Neuronal stem cell (in vitro differentiated cells): ENCODE data around the gene ABI3BP.

Source experiments
- DNase-seq: peaks from one replicate; pipeline ENCODE4 v3.0.0-alpha.2; 2013; ENCODE audit warnings: low spot score
- H2AFZ ChIP-seq: one replicate; pipeline ENCODE4 v1.6.1; 2013; ENCODE audit warnings: mild to moderate bottlenecking, low read length, inconsistent platforms
- H2AK5ac ChIP-seq: 2 replicates; pipeline ENCODE4 v1.6.1; 2013; ENCODE audit warnings: low read depth, mild to moderate bottlenecking, inconsistent platforms, low read length, moderate library complexity, mixed read lengths
- H2BK120ac ChIP-seq: 2 replicates; pipeline ENCODE4 v1.6.1; 2013; ENCODE audit warnings: low read depth, mild to moderate bottlenecking, inconsistent platforms, low read length, moderate library complexity, mixed read lengths
- H2BK12ac ChIP-seq: one replicate; pipeline ENCODE4 v1.6.1; 2013; ENCODE audit warnings: low read length, inconsistent platforms
- H2BK15ac ChIP-seq: 2 replicates; pipeline ENCODE4 v1.6.1; 2013; ENCODE audit warnings: mild to moderate bottlenecking, low read length, inconsistent platforms, mixed read lengths
- H2BK5ac ChIP-seq: one replicate; pipeline ENCODE4 v1.6.1; 2013; ENCODE audit warnings: inconsistent platforms, mild to moderate bottlenecking, low read length, moderate library complexity
- H3K14ac ChIP-seq: one replicate; pipeline ENCODE4 v1.6.1; 2013; ENCODE audit warnings: low read length, inconsistent platforms
- H3K18ac ChIP-seq: 2 replicates; pipeline ENCODE4 v1.6.1; 2013; ENCODE audit warnings: low read length, inconsistent platforms
- H3K23ac ChIP-seq: 2 replicates; pipeline ENCODE4 v1.6.1; 2013; ENCODE audit warnings: low read depth, mild to moderate bottlenecking, mixed read lengths, low read length, inconsistent platforms; ENCODE audit not compliant: poor library complexity
- H3K27ac ChIP-seq: replicated peaks from 3 replicates; pipeline ENCODE4 v1.5.1; 2013; ENCODE audit warnings: low read length, inconsistent platforms
- H3K27me3 ChIP-seq, 3 experiments: 2 replicates each; pipeline ENCODE4 v1.6.1; 2013; ENCODE audit warnings: low read length in 3 of 3, mild to moderate bottlenecking in 2 of 3, inconsistent platforms in 1 of 3, low read depth in 1 of 3, mixed read lengths in 1 of 3, moderate library complexity in 1 of 3; ENCODE audit not compliant: control insufficient read depth in 3 of 3, insufficient read depth in 3 of 3
- H3K36me3 ChIP-seq, 2 donors: replicated peaks in 1 of 2; 2 replicates each; pipeline ENCODE4 v1.6.1; 2013; ENCODE audit warnings: low read length in 2 of 2; ENCODE audit not compliant: control insufficient read depth in 2 of 2, insufficient read depth in 2 of 2
- H3K4ac ChIP-seq: 2 replicates; pipeline ENCODE4 v1.6.1; 2013; ENCODE audit warnings: inconsistent platforms, mild to moderate bottlenecking, low read length, moderate library complexity
- H3K4me1 ChIP-seq, 2 donors: 1 replicate in 1 of 2; 2 replicates in 1 of 2; pipeline ENCODE4 v1.6.1; 2013; ENCODE audit warnings: low read length in 2 of 2, low read depth in 1 of 2; ENCODE audit not compliant: control insufficient read depth in 2 of 2, insufficient read depth in 1 of 2
- H3K4me2 ChIP-seq: one replicate; pipeline ENCODE4 v1.6.1; 2013; ENCODE audit warnings: mild to moderate bottlenecking, low read length, inconsistent platforms; ENCODE audit not compliant: insufficient read depth, poor library complexity, severe bottlenecking
- H3K4me3 ChIP-seq, 2 donors: 2 replicates each; pipeline ENCODE4 v1.5.1; 2013; ENCODE audit warnings: low read length in 2 of 2, mild to moderate bottlenecking in 2 of 2, inconsistent platforms in 1 of 2, moderate library complexity in 1 of 2
- H3K79me1 ChIP-seq: one replicate; pipeline ENCODE4 v1.6.1; 2013; ENCODE audit warnings: low read depth, mild to moderate bottlenecking, inconsistent platforms, low read length, moderate library complexity
- H3K9ac ChIP-seq: one replicate; pipeline ENCODE4 v1.6.1; 2013; ENCODE audit warnings: mild to moderate bottlenecking, low read depth, low read length, inconsistent platforms; ENCODE audit not compliant: poor library complexity
- H3K9me3 ChIP-seq, 2 donors: replicated peaks in 1 of 2; 2 replicates each; pipeline versions ENCODE3 to v1.6.1; 2013; ENCODE audit warnings: low read length in 2 of 2, mild to moderate bottlenecking in 2 of 2, inconsistent platforms in 1 of 2, low read depth in 1 of 2, mixed read lengths in 1 of 2, moderate library complexity in 1 of 2; ENCODE audit not compliant: control insufficient read depth in 2 of 2, insufficient read depth in 1 of 2
- H4K8ac ChIP-seq: one replicate; pipeline ENCODE4 v1.6.1; 2013; ENCODE audit warnings: low read depth, mild to moderate bottlenecking, inconsistent platforms, low read length, moderate library complexity
- H4K91ac ChIP-seq: one replicate; pipeline ENCODE4 v1.6.1; 2013; ENCODE audit warnings: low read length, low read depth, mild to moderate bottlenecking, inconsistent platforms; ENCODE audit not compliant: poor library complexity
- WGBS, 2 donors: extraction: QIAGEN DNeasy Blood & Tissue Kit; methylation state at CpG; one replicate each; pipeline ENCODE4 v1.1.7; 2013; ENCODE audit warnings: missing lambda C conversion rate in 2 of 2, mixed read lengths in 1 of 2; ENCODE audit not compliant: insufficient read length in 2 of 2, insufficient replicate concordance in 1 of 2; ENCODE audit errors: extremely low coverage in 2 of 2; 5-methylcytosine and 5-hydroxymethylcytosine counted together

Gene ABI3BP

GRCh38 chr3:100880072-100880471 lies 113.1 kb downstream of the ABI3BP start:
- no peak overlapping the region for H3K27ac ChIP-seq
- H3K4me3 ChIP-seq = no peak overlapping the region
- no peak overlapping the region for H3K4ac ChIP-seq
- no peaks in the 10 kb centered on the region for H3K27me3 ChIP-seq
- no peak overlapping the region for H3K18ac ChIP-seq
- H3K36me3 ChIP-seq = no peaks in the 10 kb centered on the region
- H3K14ac ChIP-seq = no peak overlapping the region
- H3K4me1 ChIP-seq = peaks cover 0 to 8% of the 10 kb centered on the region in 2 donors
- no CpG with 5 or more reads among the region's 7 CpGs for WGBS, 2 donors
- H4K91ac ChIP-seq = no peak overlapping the region
- H4K8ac ChIP-seq = no peak overlapping the region
- H3K9ac ChIP-seq = no peak overlapping the region
- no peak overlapping the region for H2BK5ac ChIP-seq
- no peak for DNase-seq
- no peak overlapping the region for H3K4me2 ChIP-seq
- no peak overlapping the region for H2BK12ac ChIP-seq
- no peaks in the 10 kb centered on the region for H3K79me1 ChIP-seq
- H3K23ac ChIP-seq = no peak overlapping the region
- H2AK5ac ChIP-seq = no peak overlapping the region
- H2BK15ac ChIP-seq = no peak overlapping the region
- H3K9me3 ChIP-seq = no peaks in the 10 kb centered on the region
- H2AFZ ChIP-seq = no peak overlapping the region
- H2BK120ac ChIP-seq = no peak overlapping the region

- H3K4me3 ChIP-seq = no peak overlapping the region
- H2BK12ac ChIP-seq = no peak overlapping the region
- no peak overlapping the region for H3K4ac ChIP-seq
- no peak overlapping the region for H2BK15ac ChIP-seq
- no peak overlapping the region for H2BK120ac ChIP-seq
- no peak overlapping the region for H2AK5ac ChIP-seq
- H3K9ac ChIP-seq = no peak overlapping the region
- no peak overlapping the region for H2AFZ ChIP-seq
- H3K18ac ChIP-seq = no peak overlapping the region
- no peak overlapping the region for H4K91ac ChIP-seq
- WGBS, 2 donors = no CpG with 5 or more reads among the region's 4 CpGs
- no peak overlapping the region for H4K8ac ChIP-seq
- H3K23ac ChIP-seq = no peak overlapping the region
- no peak for DNase-seq
- no peaks in the 10 kb centered on the region for H3K36me3 ChIP-seq
- H3K4me2 ChIP-seq = no peak overlapping the region
- H3K9me3 ChIP-seq = no peaks in the 10 kb centered on the region
- peaks cover 0 to 8% of the 10 kb centered on the region in 2 donors for H3K4me1 ChIP-seq
- no peak overlapping the region for H3K27ac ChIP-seq
- H3K79me1 ChIP-seq = no peaks in the 10 kb centered on the region
- H2BK5ac ChIP-seq = no peak overlapping the region
- H3K14ac ChIP-seq = no peak overlapping the region
- no peaks in the 10 kb centered on the region for H3K27me3 ChIP-seq
These were observed 113.9 kb downstream of the ABI3BP start for GRCh38 chr3:100879195-100879810.

DNA sequence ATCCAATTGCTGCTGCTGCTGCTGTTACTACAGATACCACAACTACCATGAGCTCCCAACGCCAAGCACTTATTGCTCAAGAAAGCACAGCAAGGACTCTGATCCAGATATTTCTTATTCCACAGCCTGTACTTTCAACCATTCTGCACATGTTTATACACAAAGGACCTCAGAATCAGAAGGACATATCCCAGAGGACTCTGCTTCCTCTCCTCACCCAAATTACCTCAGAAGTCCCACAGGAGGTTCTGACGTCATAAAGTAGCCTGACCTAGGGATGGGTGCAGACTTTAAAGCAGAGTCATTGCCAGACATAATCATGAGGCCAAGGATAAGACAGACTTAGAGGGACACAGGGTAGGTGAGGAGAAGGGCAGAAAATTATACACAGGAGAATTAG lies 115.9 kb downstream of the ABI3BP start:
- Histone ChIP-seq H3K4me1 (no peaks in the 10 kb centered on the region), H3K4me3 (no peak overlapping the region), H4K91ac (no peak overlapping the region), H4K8ac (no peak overlapping the region), H3K36me3 (no peaks in the 10 kb centered on the region), H3K14ac (no peak overlapping the region), H3K27me3 (no peaks in the 10 kb centered on the region), H3K4ac (no peak overlapping the region), H3K9me3 (no peaks in the 10 kb centered on the region), H3K79me1 (no peaks in the 10 kb centered on the region), H2BK120ac (no peak overlapping the region), H3K23ac (no peak overlapping the region), H3K27ac (no peak overlapping the region), H2BK5ac (no peak overlapping the region), H2AFZ (no peak overlapping the region), H2AK5ac (no peak overlapping the region), H2BK12ac (no peak overlapping the region), H2BK15ac (no peak overlapping the region), H3K9ac (no peak overlapping the region), H3K18ac (no peak overlapping the region), H3K4me2 (no peak overlapping the region)
- DNase-seq = no peak
- no CpG with 5 or more reads among the region's 2 CpGs for WGBS, 2 donors

DNA sequence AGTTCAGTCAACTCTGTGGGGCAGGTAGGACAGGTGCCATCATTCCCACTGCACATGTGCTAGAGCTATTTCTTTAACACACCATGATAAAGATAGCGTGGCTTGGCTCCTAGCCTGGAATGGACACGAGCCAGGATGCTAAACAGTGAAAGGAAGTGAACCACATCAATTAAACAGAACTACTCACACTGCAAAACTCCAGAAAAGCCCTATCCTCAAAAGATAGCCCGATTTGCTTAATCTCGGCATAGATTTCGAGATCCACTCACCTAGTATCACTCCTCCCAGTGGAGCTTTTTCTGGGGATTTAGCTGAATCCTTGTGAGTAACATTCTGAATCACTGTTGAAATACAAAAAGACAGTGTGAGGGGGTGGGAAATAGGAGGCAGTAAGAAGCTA lies 118.0 kb downstream of the ABI3BP start:
- Histone ChIP-seq H3K4ac (no peak overlapping the region), H3K9me3 (no peaks in the 10 kb centered on the region), H3K18ac (no peak overlapping the region), H3K27me3 (no peaks in the 10 kb centered on the region), H3K9ac (no peak overlapping the region), H3K79me1 (no peaks in the 10 kb centered on the region), H3K14ac (no peak overlapping the region), H2AK5ac (no peak overlapping the region), H3K4me2 (no peak overlapping the region), H3K4me1 (no peaks in the 10 kb centered on the region), H2BK15ac (no peak overlapping the region), H2BK5ac (no peak overlapping the region), H3K23ac (no peak overlapping the region), H4K8ac (no peak overlapping the region), H4K91ac (no peak overlapping the region), H2AFZ (no peak overlapping the region), H2BK120ac (no peak overlapping the region), H3K4me3 (no peak overlapping the region), H3K27ac (no peak overlapping the region), H2BK12ac (no peak overlapping the region), H3K36me3 (no peaks in the 10 kb centered on the region)
- no CpG with 5 or more reads among the region's 5 CpGs for WGBS, 2 donors
- no peak for DNase-seq
